Calu3 (cell line): ENCODE data around the gene GGT6. TPM values are rescaled to one million over a fixed set of nuclear protein-coding genes. Genes with fewer than 3 reads are reported as not detected.

Source experiments
- BruUV-seq: library from RNA; stranded (reverse); fragments of 400-500 nt; replicated peaks from 2 replicates; lab custom pipeline; 2021; lab: Mats Ljungman, UMichigan
- CTCF ChIA-PET: fragments of 300-600 bp; sonication (Branson Sonifier 250); formaldehyde crosslinking; loops from one replicate; lab custom pipeline; 2022; ENCODE audit warnings: antibody characterized with exemption; lab: Charles Lee
- DNase-seq: peaks from one replicate; pipeline ENCODE4 v3.0.0; 2022
- H3K27ac Mint-ChIP-seq: one replicate; pipeline ENCODE4 v1.8.0; 2022; ENCODE audit warnings: mixed read lengths; ENCODE audit not compliant: unreplicated experiment
- H3K27me3 Mint-ChIP-seq: one replicate; pipeline ENCODE4 v1.8.0; 2022; ENCODE audit warnings: mixed read lengths; ENCODE audit not compliant: unreplicated experiment
- H3K36me3 Mint-ChIP-seq: one replicate; pipeline ENCODE4 v1.8.0; 2022; ENCODE audit warnings: mild to moderate bottlenecking, moderate library complexity, mixed read lengths; ENCODE audit not compliant: insufficient read depth, unreplicated experiment
- H3K4me1 Mint-ChIP-seq: one replicate; pipeline ENCODE4 v1.8.0; 2022; ENCODE audit warnings: mild to moderate bottlenecking, low read depth, mixed read lengths; ENCODE audit not compliant: unreplicated experiment
- H3K4me3 Mint-ChIP-seq: one replicate; pipeline ENCODE4 v1.8.0; 2022; ENCODE audit warnings: mild to moderate bottlenecking, low read depth, moderate library complexity, mixed read lengths; ENCODE audit not compliant: unreplicated experiment
- H3K9me3 Mint-ChIP-seq: one replicate; pipeline ENCODE4 v1.8.0; 2022; ENCODE audit warnings: low read depth, mixed read lengths; ENCODE audit not compliant: unreplicated experiment
- intact Hi-C: fragments of 100-400 bp; cut with micrococcal nuclease; formaldehyde crosslinking; loops from one replicate; pipeline ENCODE4 v1.10.0; 2022; ENCODE audit not compliant: unreplicated experiment
- total RNA-seq: library from RNA; stranded (reverse); gene quantifications from 2 replicates; pipeline ENCODE4 v1.2.3, GENCODE V29; 2022
- TF ChIP-seq, protein P1 (sequence below): fragments of 200-600 bp; IDR thresholded peaks from one replicate; pipeline ENCODE4 v1.8.0; 2022; ENCODE audit warnings: antibody characterized with exemption; ENCODE audit not compliant: unreplicated experiment

Gene GGT6
- total RNA-seq, 1 experiment from 2014 or later = 1.1 TPM

DNA sequence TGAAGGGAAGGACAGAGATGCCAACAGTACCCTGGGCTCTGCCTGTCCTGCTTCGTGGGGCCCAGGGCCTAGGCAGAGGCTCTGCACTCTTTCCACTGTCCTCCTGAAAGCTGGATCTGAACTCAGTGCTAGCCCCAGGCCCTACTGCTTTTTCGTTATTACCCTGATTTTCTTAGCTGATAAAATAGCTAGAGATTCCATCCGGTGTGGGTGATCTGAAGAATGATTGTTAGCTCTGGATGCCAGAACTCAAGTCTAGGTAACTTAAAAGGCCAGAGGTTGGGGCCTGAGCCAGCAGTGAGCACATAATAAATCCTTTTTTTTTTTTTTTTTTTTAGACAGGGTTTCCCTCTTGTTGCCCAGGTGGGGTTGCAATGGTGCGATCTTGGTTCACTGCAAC is 3.4 kb downstream of the GGT6 start:
- BruUV-seq = no TSS peak
- CTCF ChIA-PET = interaction anchor here (0.6 kb wide), 1 partner anchor 491 kb away, joined by 3 read pairs; no protein-coding TSS in a partner anchor
- H3K9me3 Mint-ChIP-seq = no peaks in the 10 kb centered on the region
- intact Hi-C loops = no loop called here
- peaks cover 35% of the 10 kb centered on the region for H3K36me3 Mint-ChIP-seq
- TF ChIP-seq, protein P1, sequence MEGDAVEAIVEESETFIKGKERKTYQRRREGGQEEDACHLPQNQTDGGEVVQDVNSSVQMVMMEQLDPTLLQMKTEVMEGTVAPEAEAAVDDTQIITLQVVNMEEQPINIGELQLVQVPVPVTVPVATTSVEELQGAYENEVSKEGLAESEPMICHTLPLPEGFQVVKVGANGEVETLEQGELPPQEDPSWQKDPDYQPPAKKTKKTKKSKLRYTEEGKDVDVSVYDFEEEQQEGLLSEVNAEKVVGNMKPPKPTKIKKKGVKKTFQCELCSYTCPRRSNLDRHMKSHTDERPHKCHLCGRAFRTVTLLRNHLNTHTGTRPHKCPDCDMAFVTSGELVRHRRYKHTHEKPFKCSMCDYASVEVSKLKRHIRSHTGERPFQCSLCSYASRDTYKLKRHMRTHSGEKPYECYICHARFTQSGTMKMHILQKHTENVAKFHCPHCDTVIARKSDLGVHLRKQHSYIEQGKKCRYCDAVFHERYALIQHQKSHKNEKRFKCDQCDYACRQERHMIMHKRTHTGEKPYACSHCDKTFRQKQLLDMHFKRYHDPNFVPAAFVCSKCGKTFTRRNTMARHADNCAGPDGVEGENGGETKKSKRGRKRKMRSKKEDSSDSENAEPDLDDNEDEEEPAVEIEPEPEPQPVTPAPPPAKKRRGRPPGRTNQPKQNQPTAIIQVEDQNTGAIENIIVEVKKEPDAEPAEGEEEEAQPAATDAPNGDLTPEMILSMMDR = no peak
- no peaks in the 10 kb centered on the region for H3K27me3 Mint-ChIP-seq
- peaks cover 13% of the 10 kb centered on the region for H3K4me1 Mint-ChIP-seq
- no peak overlapping the region for H3K27ac Mint-ChIP-seq
- DNase-seq = no peak
- no peak overlapping the region for H3K4me3 Mint-ChIP-seq

DNA sequence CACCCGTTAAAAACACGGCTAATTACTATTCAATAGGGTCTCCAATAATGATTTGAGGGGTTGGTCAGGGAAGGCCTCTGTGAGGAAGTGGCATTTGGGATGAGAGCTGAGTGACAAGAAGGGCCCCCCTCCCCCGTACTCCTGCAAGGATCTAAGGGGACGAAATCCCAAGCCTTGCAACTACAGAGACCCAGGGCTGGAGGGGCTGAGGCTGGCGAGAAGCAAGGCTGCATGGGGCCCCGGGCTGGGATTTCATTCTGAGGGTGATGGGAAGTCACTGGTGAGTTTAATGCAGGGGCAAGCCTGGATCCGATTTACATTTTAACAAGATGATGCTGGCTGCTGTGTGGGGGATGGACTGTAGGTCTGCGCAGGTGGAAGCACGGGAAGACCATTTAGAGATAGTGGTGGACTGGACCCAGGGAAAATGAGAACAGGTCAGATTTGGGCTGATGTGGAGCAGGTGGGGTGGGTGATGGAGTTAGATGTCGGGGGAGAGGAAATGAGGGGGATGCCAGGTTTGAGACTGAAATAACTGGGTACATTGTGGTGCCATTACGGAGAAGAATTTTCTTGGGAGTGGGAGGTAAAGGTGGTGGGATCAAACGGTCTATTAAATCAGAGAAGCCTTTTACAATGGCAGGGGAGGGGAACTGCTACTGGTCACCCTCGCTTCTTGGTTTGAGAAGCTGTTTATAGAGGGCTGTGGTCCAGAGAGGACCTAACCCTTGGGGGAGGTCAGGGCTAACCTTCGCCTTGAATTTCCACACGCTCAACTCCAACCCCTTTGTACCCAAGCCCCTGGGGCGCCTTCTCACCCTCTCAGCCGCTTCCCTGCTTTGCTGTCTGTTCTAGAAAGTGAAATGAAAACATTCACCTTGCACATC is 4.3 kb downstream of the GGT6 start:
- no peak for DNase-seq
- intact Hi-C loops = no loop called here
- CTCF ChIA-PET = interaction anchor here (0.6 to 1.0 kb wide), 2 partner anchors 137 to 491 kb away, joined by 3 read pairs; no protein-coding TSS in a partner anchor
- peak overlapping the region; percentile 74 for H3K4me3 Mint-ChIP-seq
- BruUV-seq = no TSS peak
- H3K9me3 Mint-ChIP-seq = no peaks in the 10 kb centered on the region
- peaks cover 8% of the 10 kb centered on the region for H3K4me1 Mint-ChIP-seq
- H3K36me3 Mint-ChIP-seq = peaks cover 42% of the 10 kb centered on the region
- TF ChIP-seq, protein P1 = no peak
- no peaks in the 10 kb centered on the region for H3K27me3 Mint-ChIP-seq
- H3K27ac Mint-ChIP-seq = peak overlapping the region; percentile 53

DNA sequence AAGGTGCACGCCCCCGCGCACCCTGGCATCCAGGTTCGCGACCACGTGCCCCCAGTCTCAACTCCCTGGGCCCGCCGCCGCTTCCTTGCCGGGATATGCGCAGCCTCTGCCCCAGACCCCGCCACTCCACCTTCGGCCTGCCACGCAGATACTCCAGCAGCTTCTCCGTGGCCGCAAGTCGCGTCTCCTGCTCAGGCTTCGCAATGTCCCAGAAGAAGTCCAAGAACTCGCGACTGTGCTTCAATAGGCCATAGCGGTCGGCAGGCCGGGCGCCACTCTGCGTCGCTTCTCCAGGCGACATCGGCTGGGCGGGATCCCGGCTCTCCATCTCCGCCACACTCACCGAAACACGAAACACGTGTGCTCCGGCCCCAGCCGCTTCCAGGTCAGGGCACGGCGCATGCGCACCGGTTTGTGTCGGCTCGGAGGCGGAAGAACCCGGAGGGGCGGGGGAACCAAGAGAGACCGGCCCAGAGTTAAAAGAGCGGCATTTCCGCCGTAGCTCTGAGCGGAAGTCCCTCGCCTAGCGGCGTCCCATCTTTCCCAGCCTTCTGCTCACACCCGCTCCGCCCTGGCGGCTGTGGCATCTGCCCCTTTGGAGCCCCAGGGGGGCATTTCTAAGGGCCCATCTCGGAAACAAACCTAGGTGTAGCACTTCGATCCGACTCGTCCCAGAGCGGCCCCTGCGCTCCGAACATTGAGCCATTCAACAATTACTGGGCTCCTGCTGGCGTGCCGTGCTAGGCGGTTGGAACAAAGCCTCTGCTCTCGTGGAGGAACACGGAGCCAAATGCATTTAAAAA is 5.2 kb downstream of the GGT6 start, which contains the start of gene MYBBP1A:
MYBBP1A (minus strand) TSS at position 388 of the 803 bp plus-strand sequence; CDS start at position 328, 60 bp downstream.
- no TSS peak for BruUV-seq
- H3K4me1 Mint-ChIP-seq = peaks cover 8% of the 10 kb centered on the region
- peak within 1 kb of the TSS; percentile 74 for H3K4me3 Mint-ChIP-seq
- no peaks in the 10 kb centered on the region for H3K27me3 Mint-ChIP-seq
- intact Hi-C loops = no loop called here
- no peaks in the 10 kb centered on the region for H3K9me3 Mint-ChIP-seq
- peak within 1 kb of the TSS; percentile 54 for H3K27ac Mint-ChIP-seq
- CTCF ChIA-PET = interaction anchor here (0.8 to 1.0 kb wide), 2 partner anchors 136 to 166 kb away, joined by 3 read pairs; no protein-coding TSS in a partner anchor
- DNase-seq = peak; percentile 94
- TF ChIP-seq, protein P1 = no peak
- H3K36me3 Mint-ChIP-seq = peaks cover 46% of the 10 kb centered on the region

DNA sequence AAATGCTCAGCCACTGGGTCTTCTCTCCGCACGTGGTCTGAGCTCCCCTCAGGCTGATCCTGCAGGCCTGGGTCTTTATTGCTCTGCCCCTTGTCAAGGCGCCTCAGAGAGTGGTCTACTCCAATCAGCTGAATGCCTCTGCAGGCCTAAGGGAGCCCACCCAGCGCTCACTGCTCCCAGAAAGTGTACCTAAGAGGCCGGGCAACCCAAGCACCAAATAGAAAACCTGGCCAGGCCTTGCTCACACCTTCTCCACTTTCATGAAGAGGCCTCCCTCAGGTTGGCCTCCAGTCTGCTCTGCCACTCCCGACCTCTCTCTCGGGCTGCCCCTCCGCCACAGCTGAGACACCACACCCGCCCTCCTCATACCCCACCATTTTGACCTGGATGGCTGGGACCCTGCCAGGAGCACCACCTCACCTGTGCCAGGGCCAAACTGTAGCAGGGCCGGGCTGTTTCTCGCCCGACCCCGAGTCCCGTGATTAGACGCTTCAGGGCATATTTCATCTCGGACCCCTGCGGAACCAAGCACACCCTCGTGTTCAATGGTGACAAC is 5.9 kb downstream of the GGT6 start:
- no peaks in the 10 kb centered on the region for H3K9me3 Mint-ChIP-seq
- BruUV-seq = no TSS peak
- DNase-seq = no peak
- peak overlapping the region; percentile 74 for H3K4me3 Mint-ChIP-seq
- TF ChIP-seq, protein P1 = no peak
- CTCF ChIA-PET = no interaction called here
- H3K4me1 Mint-ChIP-seq = peaks cover 8% of the 10 kb centered on the region
- peak overlapping the region; percentile 54 for H3K27ac Mint-ChIP-seq
- peaks cover 52% of the 10 kb centered on the region for H3K36me3 Mint-ChIP-seq
- intact Hi-C loops = no loop called here
- H3K27me3 Mint-ChIP-seq = no peaks in the 10 kb centered on the region
